Measurements from ENCODE around the gene FKBP15. TPM values are rescaled to one million over a fixed set of nuclear protein-coding genes. Genes with fewer than 3 reads are reported as not detected.

The FKBP15 gene
- total and polyA plus RNA-seq, 4 donors: 18.2 to 47.0 (median 44.1) TPM

GRCh38 chr9:113192455-113192854, 28.6 kb downstream of the FKBP15 start:
- H3K9ac ChIP-seq (ENCODE audit: insufficient read depth in 1 of 2, low read length in 2 of 2): no peak overlapping the region
- no peaks in the 10 kb centered on the region for H3K4me1 ChIP-seq (ENCODE audit: control insufficient read depth in 5 of 5, insufficient read depth in 5 of 5, low read length in 5 of 5)
- peaks cover 17 to 32% (median 26%) of the 10 kb centered on the region in 4 donors for H3K36me3 ChIP-seq (ENCODE audit: control insufficient read depth in 4 of 4, insufficient read depth in 4 of 4, low read length in 4 of 4)
- H3K27me3 ChIP-seq (ENCODE audit: control insufficient read depth in 3 of 3, insufficient read depth in 3 of 3, low read length in 2 of 3): no peaks in the 10 kb centered on the region
- TF ChIP-seq CTCF (IDR thresholded peaks at IDR 0.05; ENCODE audit: control extremely low read depth, extremely low read depth): no peak
- WGBS, 2 donors: 49 to 71% methylated on average over 2 of the region's 2 CpGs
- DNase-seq (no peak), ATAC-seq (ENCODE audit: insufficient read depth, low FRiP score) (no peak)
- no peaks in the 10 kb centered on the region for H3K9me3 ChIP-seq (ENCODE audit: control insufficient read depth in 4 of 4, insufficient read depth in 3 of 4, low read length in 3 of 4)
- no peak overlapping the region for H3K27ac ChIP-seq (ENCODE audit: low read depth in 1 of 2, low read length in 1 of 2)
- no peak overlapping the region for H3K4me3 ChIP-seq

- peak overlapping the region in 1 of 2 donors; percentile 82 for H3K27ac ChIP-seq (ENCODE audit: low read depth in 1 of 2, low read length in 1 of 2)
- DNase-seq: peak in 2 of 3 donors; percentile 6
- H3K4me3 ChIP-seq: no peak overlapping the region
- H3K27me3 ChIP-seq (ENCODE audit: control insufficient read depth in 3 of 3, insufficient read depth in 3 of 3, low read length in 2 of 3): no peaks in the 10 kb centered on the region
- H3K9ac ChIP-seq (ENCODE audit: insufficient read depth in 1 of 2, low read length in 2 of 2): no peak overlapping the region
- no peaks in the 10 kb centered on the region for H3K4me1 ChIP-seq (ENCODE audit: control insufficient read depth in 5 of 5, insufficient read depth in 5 of 5, low read length in 5 of 5)
- WGBS, 2 donors: 40 to 60% methylated on average over 9 of the region's 9 CpGs
- no peaks in the 10 kb centered on the region for H3K9me3 ChIP-seq (ENCODE audit: control insufficient read depth in 4 of 4, insufficient read depth in 3 of 4, low read length in 3 of 4)
- H3K36me3 ChIP-seq (ENCODE audit: control insufficient read depth in 4 of 4, insufficient read depth in 4 of 4, low read length in 4 of 4): peaks cover 24 to 57% (median 54%) of the 10 kb centered on the region in 4 donors
- no peak for TF ChIP-seq CTCF (IDR thresholded peaks at IDR 0.05; ENCODE audit: control extremely low read depth, extremely low read depth)
- ATAC-seq (ENCODE audit: insufficient read depth, low FRiP score): peak; percentile 83
Measured at GRCh38 chr9:113187929-113188595, 33.0 kb downstream of the FKBP15 start.

GRCh38 chr9:113186137-113186755, 34.8 kb downstream of the FKBP15 start:
- H3K4me3 ChIP-seq: no peak overlapping the region

More at GRCh38 chr9:113186137-113186755, 34.8 kb downstream of the FKBP15 start:
- H3K4me1 ChIP-seq (ENCODE audit: control insufficient read depth in 5 of 5, insufficient read depth in 5 of 5, low read length in 5 of 5): no peaks in the 10 kb centered on the region
- WGBS, 2 donors: 97 to 98% methylated on average over 7 of the region's 7 CpGs
- no peak overlapping the region for H3K27ac ChIP-seq (ENCODE audit: low read depth in 1 of 2, low read length in 1 of 2)
- H3K9me3 ChIP-seq (ENCODE audit: control insufficient read depth in 4 of 4, insufficient read depth in 3 of 4, low read length in 3 of 4): no peaks in the 10 kb centered on the region
- DNase-seq: no peak
- H3K27me3 ChIP-seq (ENCODE audit: control insufficient read depth in 3 of 3, insufficient read depth in 3 of 3, low read length in 2 of 3): no peaks in the 10 kb centered on the region
- TF ChIP-seq CTCF (IDR thresholded peaks at IDR 0.05; ENCODE audit: control extremely low read depth, extremely low read depth): no peak
- no peak overlapping the region for H3K9ac ChIP-seq (ENCODE audit: insufficient read depth in 1 of 2, low read length in 2 of 2)
- ATAC-seq (ENCODE audit: insufficient read depth, low FRiP score): no peak
- peaks cover 31 to 68% (median 63%) of the 10 kb centered on the region in 4 donors for H3K36me3 ChIP-seq (ENCODE audit: control insufficient read depth in 4 of 4, insufficient read depth in 4 of 4, low read length in 4 of 4)

Data from lung (tissue), 12 donors.